NCI-H1694 treated with DMSO at 0.1 percent for 48 hours (cell line): ENCODE data around the gene ARHGAP9.

Source experiments
- DNase-seq: peaks from one replicate; lab custom pipeline; 2025; lab: John Stamatoyannopoulos, UW

ARHGAP9 gene

DNA sequence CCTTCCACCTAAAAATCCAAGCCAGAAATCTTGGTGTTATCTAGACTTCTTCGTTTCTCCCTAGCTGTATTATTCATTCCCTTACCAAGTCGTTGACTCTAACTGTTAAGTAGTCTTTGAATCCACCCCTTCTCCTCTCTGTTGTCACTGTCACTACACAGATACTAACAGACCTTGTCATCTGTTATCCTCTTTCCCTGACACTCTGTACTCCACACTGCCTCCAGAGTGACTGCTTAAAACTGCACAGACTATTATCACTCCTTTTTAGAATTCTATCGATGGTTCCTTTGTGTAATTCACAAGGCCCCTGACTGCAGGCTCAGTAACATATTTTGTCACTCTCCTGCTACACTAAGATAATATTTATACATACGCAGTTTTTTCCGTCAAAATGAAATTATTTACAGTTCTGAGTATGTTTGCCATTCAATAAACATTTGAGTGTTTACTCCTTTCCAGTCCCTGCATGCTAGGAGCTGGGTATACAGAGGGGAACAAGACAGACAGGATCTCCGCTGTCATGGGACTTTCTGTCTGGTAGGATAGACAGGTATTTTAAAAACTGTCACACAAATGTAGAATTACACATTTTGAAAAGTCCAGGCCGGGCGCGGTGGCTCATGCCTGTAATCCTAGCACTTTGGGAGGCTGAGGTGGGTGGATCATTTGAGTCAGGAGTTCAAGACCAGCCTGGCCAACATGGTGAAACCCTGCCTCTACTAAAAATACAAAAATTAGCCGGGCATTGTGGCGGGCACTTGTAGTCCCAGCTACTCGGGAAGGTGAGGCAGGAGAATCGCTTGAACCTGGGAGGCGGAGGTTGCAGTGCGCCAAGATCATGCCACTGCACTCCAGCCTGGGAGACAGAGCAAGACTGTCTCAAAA, 12.0 kb upstream of the ARHGAP9 start:
- DNase-seq, result peak; percentile 43

DNA sequence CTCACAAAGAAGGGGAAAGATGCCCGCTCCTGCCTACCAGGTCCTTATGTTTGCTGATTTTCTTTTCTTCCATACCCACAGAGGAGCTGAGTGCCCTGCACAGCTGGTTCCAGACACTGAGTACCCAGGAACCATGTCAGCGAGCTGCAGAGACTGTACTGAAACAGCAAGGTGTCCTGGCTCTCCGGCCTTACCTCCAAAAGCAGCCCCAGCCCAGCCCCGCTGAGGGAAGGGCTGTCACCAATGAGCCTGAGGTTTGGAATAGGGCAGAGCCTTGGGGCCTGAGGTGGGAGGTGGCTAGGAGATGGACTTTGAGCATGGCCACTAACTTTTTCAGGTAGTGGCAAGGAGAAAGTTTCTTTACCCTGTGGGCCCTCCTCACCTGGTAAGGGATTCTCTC, 10.5 kb upstream of the ARHGAP9 start:
- no peak for DNase-seq

- no peak for DNase-seq
Measured at GRCh38 chr12:57489157-57489641, 9.5 kb upstream of the ARHGAP9 start.

- DNase-seq, result peak; percentile 17
Measured at GRCh38 chr12:57488402-57489156, 8.9 kb upstream of the ARHGAP9 start.

DNA sequence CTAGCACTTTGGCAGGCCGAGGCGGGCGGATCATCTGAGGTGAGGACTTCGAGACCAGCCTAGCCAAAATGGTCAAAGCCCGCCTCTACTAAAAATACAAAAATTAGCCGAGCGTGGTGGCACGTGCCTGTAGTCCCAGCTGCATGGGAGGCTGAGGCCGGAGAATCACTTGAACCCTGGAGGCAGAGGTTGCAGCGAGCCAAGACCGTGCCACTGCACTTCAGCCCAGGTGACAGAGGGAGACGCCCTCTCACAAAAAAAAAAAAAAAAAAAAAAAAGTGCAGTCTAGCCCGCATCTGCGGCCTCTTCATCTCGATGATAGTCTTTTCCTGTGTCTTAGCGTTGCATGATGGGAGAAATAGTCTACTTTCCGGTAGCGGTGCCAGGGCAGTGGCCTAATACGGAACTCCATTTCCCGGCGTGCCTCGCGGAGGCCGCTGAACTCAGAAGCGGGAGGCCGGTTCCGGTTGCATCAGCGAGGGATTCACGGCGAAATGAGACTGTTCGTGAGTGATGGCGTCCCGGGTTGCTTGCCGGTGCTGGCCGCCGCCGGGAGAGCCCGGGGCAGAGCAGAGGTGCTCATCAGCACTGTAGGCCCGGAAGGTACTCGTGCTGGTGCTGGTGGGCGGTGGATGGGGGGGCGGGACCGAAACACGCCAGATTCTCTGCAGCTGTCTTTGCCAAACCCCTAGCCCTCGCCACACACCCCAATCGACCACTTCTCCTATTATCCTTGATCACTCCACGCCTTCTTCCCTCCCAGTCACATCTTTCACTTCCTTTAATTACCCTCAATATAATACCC, 8.1 kb upstream of the ARHGAP9 start, which contains the start of gene MARS1:
Gene MARS1, plus strand, starts transcription at position 472 of the 805 bp plus-strand sequence. Its CDS starts 23 bp downstream, at position 495.
- DNase-seq, result peak; percentile 93

GRCh38 chr12:57487055-57487596, 7.5 kb upstream of the ARHGAP9 start:
- DNase-seq, result no peak

- DNase-seq, result no peak
Measured at GRCh38 chr12:57485695-57486094, 6.0 kb upstream of the ARHGAP9 start.

- DNase-seq, result no peak
Measured at GRCh38 chr12:57483466-57483865, 3.8 kb upstream of the ARHGAP9 start.

DNA sequence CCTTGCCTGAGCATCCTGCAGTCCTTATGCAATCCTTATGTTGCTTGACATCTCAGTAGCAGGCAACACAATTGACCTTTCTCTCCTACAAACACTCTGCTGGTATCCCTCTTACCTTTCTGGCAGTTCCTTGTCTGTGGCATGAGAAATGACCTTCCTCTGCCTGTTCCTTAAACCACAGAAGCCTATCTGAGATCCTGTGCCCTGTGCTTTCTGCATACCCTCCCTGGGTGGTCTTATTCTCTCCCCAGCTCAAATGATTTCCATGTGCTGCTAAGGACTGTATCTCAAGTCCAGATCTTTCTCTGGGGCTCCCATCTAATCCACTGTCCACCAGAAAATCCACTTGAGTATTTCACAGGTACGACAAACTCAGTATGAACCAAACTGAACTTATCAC, 2.0 kb upstream of the ARHGAP9 start:
- no peak for DNase-seq

DNA sequence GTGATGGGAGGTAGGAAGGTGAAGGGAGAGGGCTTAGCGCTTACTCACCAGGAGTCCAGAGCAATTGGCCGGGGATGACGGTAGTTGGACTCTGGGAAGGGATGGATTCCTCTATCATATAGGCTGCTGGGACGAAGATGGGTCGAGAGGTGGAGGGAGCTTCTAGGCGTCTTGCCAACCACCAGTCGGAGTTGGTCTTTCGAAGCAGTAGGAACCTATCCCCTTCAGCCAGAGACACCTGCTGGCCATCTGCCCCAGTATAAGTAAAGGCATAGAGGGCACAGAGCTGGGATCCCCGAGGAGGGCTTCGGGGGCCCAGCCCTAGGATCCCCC, 657 bp downstream of the ARHGAP9 start:
- no peak for DNase-seq

- DNase-seq, result no peak
Measured at GRCh38 chr12:57477710-57478681, 1.7 kb downstream of the ARHGAP9 start.

GRCh38 chr12:57476993-57477709, 2.5 kb downstream of the ARHGAP9 start:
- DNase-seq, result no peak

DNA sequence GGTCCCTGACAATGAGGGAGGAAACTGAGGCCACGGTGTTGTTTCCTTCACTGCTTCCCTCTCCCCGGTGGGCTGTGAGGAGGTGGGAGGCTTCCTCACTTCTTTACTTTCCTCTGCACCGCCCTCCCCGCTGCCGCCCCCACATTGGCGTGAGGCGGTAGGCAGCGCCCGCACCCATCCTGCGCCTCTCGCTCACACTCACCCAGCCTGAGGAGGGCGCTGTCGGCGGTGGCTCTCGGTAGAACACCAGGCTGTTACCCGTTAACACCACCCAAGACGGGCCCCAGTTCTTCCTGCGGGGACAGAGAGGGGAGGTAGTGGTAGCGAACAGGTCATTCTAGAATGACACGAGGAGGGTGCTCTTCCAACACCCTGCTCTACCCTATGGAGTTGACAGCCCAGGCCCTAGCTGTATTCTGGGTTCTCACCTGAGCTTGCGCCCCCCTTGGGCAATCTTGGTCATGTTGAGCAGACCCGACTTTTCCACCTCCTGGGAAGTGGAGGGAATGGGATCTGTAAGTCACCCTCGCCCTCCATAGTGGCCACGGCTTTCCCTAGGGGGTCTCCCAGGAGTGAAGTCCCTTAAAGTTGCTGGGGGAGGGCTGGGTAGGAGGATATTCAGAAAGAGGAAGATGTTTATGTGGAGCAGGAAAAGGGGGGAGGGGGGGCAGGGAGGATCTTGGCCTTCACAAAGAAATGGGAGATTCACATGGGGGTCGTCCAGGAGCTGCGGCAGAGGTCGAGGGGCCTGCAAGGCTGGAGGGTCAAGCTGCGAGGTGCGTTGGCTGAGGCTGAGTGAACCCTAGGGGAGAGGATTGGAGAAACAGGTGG, 3.3 kb downstream of the ARHGAP9 start:
- DNase-seq, result no peak

GRCh38 chr12:57475271-57476161, 4.2 kb downstream of the ARHGAP9 start:
- DNase-seq, result no peak

DNA sequence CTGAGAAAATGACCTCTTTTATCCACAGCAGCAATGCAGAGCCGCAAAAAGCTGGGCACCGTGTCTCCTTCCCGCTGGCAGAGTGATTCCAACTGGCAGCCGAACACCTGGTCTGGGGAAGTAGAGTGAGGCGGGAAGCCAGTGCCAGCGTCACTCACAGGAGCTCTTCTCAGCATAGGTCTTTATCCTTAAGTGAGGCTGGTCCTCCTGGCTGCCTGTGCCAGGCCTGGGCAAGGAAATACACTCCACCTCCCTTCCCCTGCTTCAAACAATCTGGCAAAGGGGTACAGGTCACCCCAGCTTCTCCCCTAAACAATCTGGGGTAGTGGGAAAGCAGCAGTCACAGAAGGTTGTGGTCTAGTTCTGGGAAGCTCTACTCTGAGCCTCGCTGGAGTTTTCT, 4.8 kb downstream of the ARHGAP9 start:
- DNase-seq, result no peak

DNA sequence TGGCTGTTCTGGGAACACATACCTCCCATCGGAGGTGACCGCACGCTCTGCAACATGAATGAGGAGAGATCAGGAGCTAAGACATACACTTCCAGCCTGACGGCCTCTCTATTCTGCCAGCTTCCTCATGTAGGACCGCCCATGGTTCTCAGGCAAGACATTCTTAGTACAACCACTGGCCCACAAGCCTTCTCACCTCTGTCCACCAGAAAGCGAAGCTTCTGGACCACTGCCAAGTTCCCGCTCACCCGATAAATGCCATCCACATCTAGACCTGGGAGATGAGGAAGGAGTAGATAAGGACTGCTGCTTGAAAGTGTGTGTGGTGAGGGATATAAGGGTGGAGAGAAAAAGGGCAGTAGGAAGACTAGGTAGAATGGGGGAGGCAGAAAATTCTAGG, 5.2 kb downstream of the ARHGAP9 start:
- no peak for DNase-seq

- DNase-seq, result no peak
Measured at GRCh38 chr12:57473886-57474285, 5.8 kb downstream of the ARHGAP9 start.

- no peak for DNase-seq
Measured at GRCh38 chr12:57473392-57473791, 6.3 kb downstream of the ARHGAP9 start.
